AG04449 (cell line): ENCODE measurements around the gene CALHM3.

Experiments used
- CTCF ChIA-PET: fragments of 350-600 bp; formaldehyde crosslinking; extraction: SDS; loops from one replicate; lab custom pipeline; 2021; ENCODE audit warnings: antibody characterized with exemption; lab: Yijun Ruan, JAX
- POLR2A ChIA-PET: fragments of 400-600, 350-600 bp; formaldehyde crosslinking; extraction: SDS; loops from one replicate; lab custom pipeline; 2020; ENCODE audit warnings: antibody characterized with exemption, inconsistent platforms; lab: Yijun Ruan, JAX
- DNase-seq: peaks from one replicate; pipeline ENCODE4 v3.0.0-alpha.2; 2010; ENCODE audit warnings: low read depth, low spot score
- H3K4me3 ChIP-seq: 2 replicates; pipeline ENCODE4 v1.5.1; 2011; ENCODE audit warnings: low read depth, mild to moderate bottlenecking, control low read depth, low read length
- TF ChIP-seq, protein P1 (sequence below): IDR thresholded peaks from one replicate; pipeline ENCODE4 v1.5.1; 2011; ENCODE audit warnings: mild to moderate bottlenecking, moderate library complexity, low read length, control low read depth, inconsistent platforms; ENCODE audit not compliant: insufficient read depth; ENCODE audit errors: missing control alignments

Gene CALHM3

DNA sequence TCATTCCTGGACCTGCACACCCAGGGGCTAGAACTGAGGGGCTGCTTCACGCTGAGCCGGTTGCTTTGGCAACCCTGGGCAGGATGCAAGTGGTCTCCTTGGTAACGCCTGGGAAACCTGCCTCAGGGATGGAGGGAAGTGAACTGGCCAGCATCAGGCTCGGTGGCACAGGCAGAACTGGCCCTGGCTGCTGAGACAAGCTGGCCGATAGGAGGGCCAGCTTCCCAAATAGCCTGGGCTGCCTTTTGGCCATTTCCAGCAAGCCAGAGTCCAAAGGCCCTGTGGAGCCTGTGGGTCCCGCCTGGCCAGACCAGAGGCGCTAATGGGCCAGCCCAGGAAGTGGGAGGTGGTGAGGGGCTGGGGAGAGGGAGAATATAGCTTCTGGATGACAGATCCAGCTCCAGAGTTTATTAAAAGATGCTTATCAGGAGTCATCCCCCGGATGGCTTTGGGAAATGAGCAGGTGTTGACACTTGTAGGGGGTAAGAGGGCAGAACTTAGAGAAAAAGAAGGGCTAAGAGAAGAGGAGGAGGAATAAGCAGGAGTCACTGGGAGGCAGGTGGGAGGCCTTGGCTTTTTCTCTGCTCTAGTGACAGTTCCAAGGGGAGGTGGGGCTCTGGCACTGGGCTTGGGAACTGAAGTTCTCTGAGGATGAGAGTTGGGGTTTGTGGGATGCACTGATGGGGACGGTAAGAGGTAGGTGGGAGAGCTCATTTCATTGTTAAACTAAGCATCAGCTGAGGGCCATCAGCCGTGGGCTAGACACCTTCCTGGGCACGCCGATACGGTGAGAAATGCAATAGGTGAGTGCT, 24.0 kb upstream of the CALHM3 start:
- no peak for DNase-seq
- CTCF ChIA-PET, result interaction anchor here (1.5 kb wide), 1 partner anchor 17 kb away, joined by 5 read pairs; no protein-coding TSS in a partner anchor
- POLR2A ChIA-PET, result interaction anchor here (0.8 kb wide), 1 partner anchor 90 kb away, joined by 6 read pairs; no protein-coding TSS in a partner anchor
- H3K4me3 ChIP-seq, result no peak overlapping the region
- TF ChIP-seq, protein P1, sequence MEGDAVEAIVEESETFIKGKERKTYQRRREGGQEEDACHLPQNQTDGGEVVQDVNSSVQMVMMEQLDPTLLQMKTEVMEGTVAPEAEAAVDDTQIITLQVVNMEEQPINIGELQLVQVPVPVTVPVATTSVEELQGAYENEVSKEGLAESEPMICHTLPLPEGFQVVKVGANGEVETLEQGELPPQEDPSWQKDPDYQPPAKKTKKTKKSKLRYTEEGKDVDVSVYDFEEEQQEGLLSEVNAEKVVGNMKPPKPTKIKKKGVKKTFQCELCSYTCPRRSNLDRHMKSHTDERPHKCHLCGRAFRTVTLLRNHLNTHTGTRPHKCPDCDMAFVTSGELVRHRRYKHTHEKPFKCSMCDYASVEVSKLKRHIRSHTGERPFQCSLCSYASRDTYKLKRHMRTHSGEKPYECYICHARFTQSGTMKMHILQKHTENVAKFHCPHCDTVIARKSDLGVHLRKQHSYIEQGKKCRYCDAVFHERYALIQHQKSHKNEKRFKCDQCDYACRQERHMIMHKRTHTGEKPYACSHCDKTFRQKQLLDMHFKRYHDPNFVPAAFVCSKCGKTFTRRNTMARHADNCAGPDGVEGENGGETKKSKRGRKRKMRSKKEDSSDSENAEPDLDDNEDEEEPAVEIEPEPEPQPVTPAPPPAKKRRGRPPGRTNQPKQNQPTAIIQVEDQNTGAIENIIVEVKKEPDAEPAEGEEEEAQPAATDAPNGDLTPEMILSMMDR, result no peak

DNA sequence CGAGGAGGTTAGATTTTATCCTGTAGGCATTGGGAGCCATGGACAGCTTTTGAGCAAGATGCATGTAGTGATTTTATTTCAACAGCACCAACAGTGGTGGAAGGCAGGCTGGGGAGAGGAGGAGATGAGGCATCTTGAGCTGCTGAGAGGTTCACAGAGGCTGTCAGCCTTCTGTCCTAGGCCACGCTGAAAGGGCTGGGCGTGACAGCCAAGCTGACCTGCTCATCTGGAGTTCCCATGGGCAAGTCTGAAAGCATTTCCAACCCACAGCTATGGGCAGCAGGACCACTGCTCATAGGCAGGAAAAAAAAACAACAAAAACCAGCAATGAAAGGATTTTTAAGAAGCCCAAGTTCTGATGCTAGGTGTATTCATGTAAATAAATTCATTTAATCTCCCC, 22.1 kb upstream of the CALHM3 start:
- no peak for DNase-seq
- ChIA-PET CTCF (interaction anchor here (1.3 to 1.6 kb wide), 2 partner anchors 9 to 20 kb away, joined by 3 to 8 read pairs; no protein-coding TSS in a partner anchor), POLR2A (interaction anchor here (0.6 kb wide), 1 partner anchor 169 kb away, joined by 3 read pairs; no protein-coding TSS in a partner anchor)
- H3K4me3 ChIP-seq, result no peak overlapping the region
- TF ChIP-seq, protein P1, result no peak

DNA sequence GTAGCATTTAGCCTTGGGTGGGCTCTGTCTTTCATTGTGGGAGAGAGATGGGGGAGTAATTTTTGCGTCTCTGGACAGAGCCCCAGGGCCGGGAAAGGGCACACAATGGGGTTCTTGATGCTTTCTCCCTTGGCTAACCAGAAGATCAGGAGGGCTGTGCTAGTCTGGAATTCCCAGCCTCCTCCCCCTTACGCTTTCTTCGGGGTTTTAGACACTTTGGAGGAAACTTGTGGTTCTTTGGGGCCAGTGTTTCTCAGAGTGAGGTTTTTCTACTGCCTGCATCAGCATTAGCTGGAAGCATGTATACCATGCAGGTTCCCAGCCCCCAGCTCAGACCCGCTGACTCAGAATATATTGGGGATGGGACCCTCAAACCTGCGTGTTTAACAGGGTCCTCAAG, 21.4 kb upstream of the CALHM3 start:
- TF ChIP-seq, protein P1, result no peak
- POLR2A ChIA-PET, result no interaction called here
- CTCF ChIA-PET, result interaction anchor here (1.2 to 1.6 kb wide), 3 partner anchors 9 to 42 kb away, joined by 3 to 8 read pairs (median 3); no protein-coding TSS in a partner anchor

DNA sequence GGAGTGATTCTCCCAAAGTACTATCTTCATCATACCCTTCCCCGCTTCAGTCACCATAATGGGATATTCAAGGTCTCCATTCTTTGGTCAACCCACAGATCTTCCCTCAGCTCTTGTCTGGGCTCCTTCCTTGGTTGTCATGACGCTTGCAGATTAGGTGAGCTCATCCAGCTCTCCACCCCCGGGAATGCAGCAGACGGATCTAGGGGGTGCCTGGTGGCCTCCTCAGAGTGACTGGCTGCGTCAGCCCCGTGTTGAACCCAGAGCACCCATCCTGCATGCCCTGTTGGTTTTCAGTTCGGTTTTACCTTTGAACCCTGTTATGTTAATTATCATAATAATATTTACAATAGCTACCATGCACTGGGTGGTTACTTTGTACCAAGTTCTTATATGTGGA, 20.8 kb upstream of the CALHM3 start:
- ChIA-PET POLR2A (no interaction called here), CTCF (interaction anchor here (1.2 kb wide), 1 partner anchor 43 kb away, joined by 3 read pairs; no protein-coding TSS in a partner anchor)
- H3K4me3 ChIP-seq, result no peak overlapping the region
- TF ChIP-seq, protein P1, result no peak
- no peak for DNase-seq

More for the DNA sequence above, 21.4 kb upstream of the CALHM3 start:
- H3K4me3 ChIP-seq, result no peak overlapping the region
- no peak for DNase-seq

DNA sequence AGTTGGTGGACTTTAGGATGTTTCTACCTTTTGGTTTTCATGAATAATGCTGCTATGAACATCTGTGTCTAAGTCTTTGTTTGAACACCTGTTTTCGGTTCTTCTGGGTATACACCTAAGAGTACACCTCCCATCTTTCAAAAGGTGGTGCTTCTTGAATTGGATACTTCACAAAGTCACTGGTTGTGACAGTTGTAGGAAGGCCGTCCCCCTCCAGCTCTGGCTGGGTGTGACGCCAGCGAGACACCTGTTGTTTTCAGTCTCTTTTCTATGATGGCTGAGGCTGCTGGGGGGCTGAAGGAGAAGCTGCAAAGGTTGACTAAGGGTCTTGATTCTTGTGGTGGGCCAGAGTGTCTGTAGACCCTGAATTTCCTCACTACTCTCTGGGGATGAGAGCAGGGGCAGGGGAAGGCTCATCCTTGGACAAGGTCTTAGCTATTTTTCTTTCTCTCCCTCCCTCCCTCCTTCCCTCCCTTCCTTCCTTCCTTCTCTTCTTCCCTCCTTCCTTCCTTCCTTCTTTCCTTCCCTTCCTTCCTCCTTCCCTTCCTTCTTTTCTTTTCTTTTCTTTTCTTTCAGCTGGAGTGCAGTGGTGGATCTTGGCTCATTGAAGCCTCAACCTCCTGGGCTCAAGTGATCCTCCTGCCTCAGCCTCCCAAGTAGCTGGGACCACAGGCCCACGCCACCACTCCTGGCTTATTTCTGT, 20.0 kb upstream of the CALHM3 start:
- ChIA-PET CTCF (interaction anchor here (1.2 kb wide), 1 partner anchor 43 kb away, joined by 3 read pairs; no protein-coding TSS in a partner anchor), POLR2A (no interaction called here)
- no peak for DNase-seq
- TF ChIP-seq, protein P1, result no peak
- no peak overlapping the region for H3K4me3 ChIP-seq
